Measurements from ENCODE around the gene TRMT10C. TPM values are rescaled to one million over a fixed set of nuclear protein-coding genes. Genes with fewer than 3 reads are reported as not detected.
"Not testable (repeated sequence)": the region's sequence is repeated elsewhere in the genome, so short reads cannot be mapped to it uniquely, and the experiment has no call there.

Gene TRMT10C
- total RNA-seq, 2 donors from 2014 or later, result 32.9 to 44.1 TPM

- H3K36me3 Mint-ChIP-seq, result peaks cover 25 to 29% of the 10 kb centered on the region in 2 donors
- no peaks in the 10 kb centered on the region for H3K9me3 Mint-ChIP-seq
- ATAC-seq (no peak), DNase-seq (ENCODE audit: low spot score in 2 of 2) (no peak)
- H3K27ac Mint-ChIP-seq, result no peak overlapping the region
Measured at GRCh38 chr3:101577286-101577685, 15.6 kb downstream of the TRMT10C start.

GRCh38 chr3:101588616-101589015, 26.9 kb downstream of the TRMT10C start:
- ATAC-seq, result no peak
- peaks cover 19 to 50% of the 10 kb centered on the region in 2 donors for H3K36me3 Mint-ChIP-seq
- DNase-seq (ENCODE audit: low spot score in 2 of 2), result no peak
- H3K9me3 Mint-ChIP-seq, result no peaks in the 10 kb centered on the region
- H3K27ac Mint-ChIP-seq, result no peak overlapping the region

DNA sequence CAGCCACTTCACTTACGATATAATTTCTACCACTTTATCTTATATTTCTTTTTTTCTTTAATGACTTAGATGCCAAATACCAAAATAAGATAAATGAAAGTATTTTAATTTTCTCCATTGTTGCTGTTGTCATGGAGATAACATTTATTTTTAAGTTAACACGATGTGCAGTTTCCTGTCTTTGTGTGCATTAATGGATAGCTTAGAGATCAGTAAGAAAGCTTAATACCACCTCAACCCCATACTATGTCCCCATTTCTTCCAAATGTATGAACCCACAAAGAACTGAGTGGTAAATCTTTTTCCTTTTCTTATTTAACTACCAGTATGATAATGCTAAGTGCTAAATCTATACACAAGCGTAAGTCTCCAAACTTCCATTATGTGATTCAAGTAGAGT, 29.4 kb downstream of the TRMT10C start:
- H3K27ac Mint-ChIP-seq, result peak overlapping the region in 1 of 2 donors; percentile 51
- no peaks in the 10 kb centered on the region for H3K9me3 Mint-ChIP-seq
- DNase-seq (ENCODE audit: low spot score in 2 of 2) (no peak), ATAC-seq (no peak)
- peaks cover 15 to 41% of the 10 kb centered on the region in 2 donors for H3K36me3 Mint-ChIP-seq

DNA sequence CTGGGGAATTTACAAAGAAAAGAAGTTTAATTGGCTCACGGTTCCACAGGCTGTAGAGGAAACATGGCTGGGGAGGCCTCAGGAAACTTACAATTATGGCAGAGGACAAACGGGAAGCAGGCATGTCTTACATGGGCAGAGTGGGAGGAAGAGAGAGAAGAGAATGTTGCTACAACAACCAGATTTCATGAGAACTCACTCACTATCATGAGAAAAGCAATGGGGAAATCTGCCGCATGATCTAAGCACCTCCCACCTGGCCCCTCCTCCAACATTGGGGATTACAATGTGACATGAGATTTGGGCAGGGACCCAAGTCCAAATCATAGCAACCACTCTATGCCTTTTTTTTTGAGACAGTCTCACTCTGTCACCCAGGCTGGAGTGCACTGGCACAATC, 41.1 kb downstream of the TRMT10C start:
- H3K9me3 Mint-ChIP-seq, result no peaks in the 10 kb centered on the region

DNA sequence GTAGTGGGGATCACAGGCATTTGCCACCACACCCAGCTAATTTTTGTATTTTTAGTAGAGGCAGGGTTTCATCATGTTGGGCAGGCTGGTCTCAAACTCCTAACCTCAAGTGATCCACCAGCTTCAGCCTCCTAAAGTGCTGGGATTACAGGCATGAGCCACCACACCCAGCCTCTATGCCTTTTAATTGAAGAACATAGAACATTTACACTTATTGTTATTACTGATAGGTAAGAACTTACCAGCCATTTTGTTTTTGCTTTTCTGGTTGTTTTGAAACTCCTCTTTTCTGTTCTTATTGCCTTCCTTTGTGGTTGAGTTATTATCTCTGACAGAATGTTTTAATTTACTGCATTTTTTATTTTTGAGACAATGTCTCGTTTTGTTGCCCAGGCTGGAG, 41.5 kb downstream of the TRMT10C start:
- ATAC-seq, result no peak
- DNase-seq (ENCODE audit: low spot score in 2 of 2), result no peak
- no peak overlapping the region for H3K27ac Mint-ChIP-seq
- H3K36me3 Mint-ChIP-seq, result peaks cover 0 to 13% of the 10 kb centered on the region in 2 donors
- no peaks in the 10 kb centered on the region for H3K9me3 Mint-ChIP-seq

More for the DNA sequence above, 41.1 kb downstream of the TRMT10C start:
- ATAC-seq (no peak), DNase-seq (ENCODE audit: low spot score in 2 of 2) (no peak)
- no peak overlapping the region for H3K27ac Mint-ChIP-seq
- H3K36me3 Mint-ChIP-seq, result peaks cover 0 to 13% of the 10 kb centered on the region in 2 donors

DNA sequence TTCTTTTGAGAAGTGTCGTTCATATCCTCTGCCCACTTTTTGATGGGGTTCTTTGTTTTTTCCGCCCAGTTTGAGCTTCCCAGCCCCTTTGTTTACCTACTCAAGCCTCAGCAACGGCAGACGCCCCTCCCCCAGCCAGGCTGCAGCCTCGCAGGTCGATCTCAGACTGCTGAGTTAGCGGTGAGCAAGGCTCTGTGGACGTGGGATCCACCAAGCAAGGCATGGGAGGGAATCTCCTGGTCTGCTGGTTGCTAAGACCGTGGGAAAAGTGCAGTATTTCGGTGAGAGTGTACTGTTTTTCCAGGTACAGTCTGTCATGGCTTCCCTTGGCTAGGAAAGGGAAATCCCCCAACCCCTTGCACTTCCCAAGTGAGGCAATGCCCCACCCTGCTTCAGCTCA, 43.7 kb downstream of the TRMT10C start:
- not testable (repeated sequence) for H3K27ac Mint-ChIP-seq; ATAC-seq; H3K9me3 Mint-ChIP-seq; DNase-seq (ENCODE audit: low spot score in 2 of 2)
- peaks cover 0 to 13% of the 10 kb centered on the region in 2 donors for H3K36me3 Mint-ChIP-seq

DNA sequence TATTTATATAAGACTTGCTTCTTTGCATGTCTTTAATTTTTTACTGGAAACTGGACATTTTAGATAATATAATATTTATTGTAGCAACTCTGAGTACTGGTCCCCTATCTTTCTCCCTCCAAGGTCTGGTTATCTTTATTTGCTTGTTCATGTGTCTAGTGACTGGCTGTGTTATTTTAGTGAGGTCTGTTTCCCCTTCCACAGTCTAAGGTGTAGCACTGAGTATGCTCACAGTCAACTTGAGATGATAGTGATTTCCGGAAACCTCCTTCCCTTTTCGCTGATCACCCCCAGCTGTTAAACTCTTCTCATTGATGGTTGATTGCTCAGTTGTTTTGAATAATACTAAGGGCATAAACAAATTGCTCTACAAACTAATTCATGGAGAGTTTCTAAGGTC, 49.4 kb downstream of the TRMT10C start:
- Mint-ChIP-seq H3K27ac (no peak overlapping the region), H3K36me3 (no peaks in the 10 kb centered on the region), H3K9me3 (no peaks in the 10 kb centered on the region)
- no peak for DNase-seq (ENCODE audit: low spot score in 2 of 2)
- ATAC-seq, result no peak

- ATAC-seq; H3K9me3 Mint-ChIP-seq; DNase-seq (ENCODE audit: low spot score in 2 of 2); H3K36me3 Mint-ChIP-seq: not testable (repeated sequence)
- H3K27ac Mint-ChIP-seq, result peak overlapping the region in 1 of 2 donors; percentile 6
Measured at GRCh38 chr3:101613014-101613413, 51.3 kb downstream of the TRMT10C start.

- no peaks in the 10 kb centered on the region for H3K36me3 Mint-ChIP-seq
- H3K27ac Mint-ChIP-seq, result no peak overlapping the region
- no peaks in the 10 kb centered on the region for H3K9me3 Mint-ChIP-seq
- DNase-seq (ENCODE audit: low spot score in 2 of 2) (no peak), ATAC-seq (no peak)
Measured at GRCh38 chr3:101615525-101615924, 53.9 kb downstream of the TRMT10C start.

Other genes starting within 250 kb of the TRMT10C start
- under 1 TPM; 0.09 to 0.45 TPM for gene IMPG2, start 241.3 kb upstream of the TRMT10C start, total RNA-seq
- gene SENP7, start 48.7 kb upstream of the TRMT10C start, total RNA-seq, result 10 to 100 TPM; 18.9 to 34.4 TPM
- gene PCNP, start 12.3 kb downstream of the TRMT10C start, total RNA-seq, result 100 to 1,000 TPM; 199 to 209 TPM
- gene ZBTB11, start 115.3 kb downstream of the TRMT10C start, total RNA-seq, result 10 to 100 TPM; 22.7 to 48.1 TPM
- 1,000 to 10,000 TPM; 1,662 to 1,709 TPM for gene RPL24, start 124.8 kb downstream of the TRMT10C start, total RNA-seq
- 10 to 100 TPM; 16.1 to 20.0 TPM for gene CEP97, start 162.7 kb downstream of the TRMT10C start, total RNA-seq
- 10 to 100 TPM; 17.3 to 21.4 TPM for gene NXPE3, start 217.3 kb downstream of the TRMT10C start, total RNA-seq

Data from activated naive CD4-positive, alpha-beta T cell treated with anti-CD3 and anti-CD28 coated beads, Interleukin-2, amount 50 U/mL, for 72 hours (primary cell).